H9 (cell line): ENCODE results near the gene DTD1. TPM values are rescaled to one million over a fixed set of nuclear protein-coding genes. Genes with fewer than 3 reads are reported as not detected.

ENCODE experiments used
- DNase-seq: peaks from one replicate; pipeline ENCODE4 v3.0.0-alpha.2; 2017
- H2AFZ ChIP-seq: one replicate; pipeline ENCODE4 v1.6.1; 2013; ENCODE audit warnings: mild to moderate bottlenecking, low read length, control low read depth, moderate library complexity
- H2AK5ac ChIP-seq: 2 replicates; pipeline ENCODE4 v1.6.1; 2013; ENCODE audit warnings: low read length, control low read depth, mixed read lengths; ENCODE audit not compliant: insufficient read length
- H2BK120ac ChIP-seq: one replicate; pipeline ENCODE4 v1.6.1; 2013; ENCODE audit warnings: low read depth, mild to moderate bottlenecking, low read length, control low read depth, inconsistent platforms; ENCODE audit not compliant: poor library complexity, severe bottlenecking
- H2BK12ac ChIP-seq: 2 replicates; pipeline ENCODE4 v1.6.1; 2013; ENCODE audit warnings: low read length, control low read depth, mixed read lengths, low read depth; ENCODE audit not compliant: insufficient read length
- H2BK15ac ChIP-seq: 2 replicates; pipeline ENCODE4 v1.6.1; 2013; ENCODE audit warnings: low read depth, low read length, control low read depth
- H2BK20ac ChIP-seq: one replicate; pipeline ENCODE4 v1.6.1; 2013; ENCODE audit warnings: low read depth, mild to moderate bottlenecking, low read length, control low read depth, inconsistent platforms; ENCODE audit not compliant: poor library complexity, severe bottlenecking
- H2BK5ac ChIP-seq: 2 replicates; pipeline ENCODE4 v1.6.1; 2013; ENCODE audit warnings: low read length, control low read depth, mixed read lengths; ENCODE audit not compliant: insufficient read length
- H3K14ac ChIP-seq: 2 replicates; pipeline ENCODE4 v1.6.1; 2013; ENCODE audit warnings: low read length, control low read depth; ENCODE audit not compliant: insufficient read depth
- H3K18ac ChIP-seq: 2 replicates; pipeline ENCODE4 v1.6.1; 2013; ENCODE audit warnings: low read depth, mild to moderate bottlenecking, mixed read lengths, low read length, control low read depth; ENCODE audit not compliant: insufficient read length
- H3K23ac ChIP-seq: 2 replicates; pipeline ENCODE4 v1.6.1; 2013; ENCODE audit warnings: low read length, control low read depth, mixed read lengths, low read depth; ENCODE audit not compliant: insufficient read length
- H3K23me2 ChIP-seq: 2 replicates; pipeline ENCODE4 v1.6.1; 2013; ENCODE audit warnings: low read depth, mild to moderate bottlenecking, mixed read lengths, low read length, control low read depth; ENCODE audit not compliant: insufficient read length, poor library complexity, severe bottlenecking
- H3K27ac ChIP-seq: 2 replicates; pipeline ENCODE4 v1.5.1; 2013; ENCODE audit warnings: low read length, control low read depth, mixed read lengths, low read depth; ENCODE audit not compliant: insufficient read length
- H3K27me3 ChIP-seq: 2 replicates; pipeline ENCODE4 v1.6.1; 2013; ENCODE audit warnings: low read length, control low read depth, inconsistent platforms; ENCODE audit not compliant: insufficient read depth
- H3K4ac ChIP-seq: 2 replicates; pipeline ENCODE4 v1.6.1; 2013; ENCODE audit warnings: low read depth, mild to moderate bottlenecking, control low read depth, inconsistent platforms, low read length, moderate library complexity
- H3K4me1 ChIP-seq: 2 replicates; pipeline ENCODE4 v1.6.1; 2013; ENCODE audit warnings: low read length, control low read depth, inconsistent platforms; ENCODE audit not compliant: insufficient read depth
- H3K4me2 ChIP-seq: 2 replicates; pipeline ENCODE4 v1.6.1; 2013; ENCODE audit warnings: low read length, control low read depth, mixed read lengths; ENCODE audit not compliant: insufficient read length, insufficient read depth
- H3K56ac ChIP-seq: 2 replicates; pipeline ENCODE4 v1.6.1; 2013; ENCODE audit warnings: low read depth, mild to moderate bottlenecking, mixed read lengths, low read length, control low read depth; ENCODE audit not compliant: insufficient read length
- H3K79me1 ChIP-seq: 2 replicates; pipeline ENCODE4 v1.6.1; 2013; ENCODE audit warnings: low read depth, mild to moderate bottlenecking, moderate library complexity, low read length, control low read depth, inconsistent platforms; ENCODE audit not compliant: insufficient read depth, poor library complexity, severe bottlenecking
- H3K79me2 ChIP-seq: 2 replicates; pipeline ENCODE4 v1.6.1; 2013; ENCODE audit warnings: low read length, control low read depth, inconsistent platforms; ENCODE audit not compliant: insufficient read depth
- H3K9ac ChIP-seq: 2 replicates; pipeline ENCODE4 v1.6.1; 2013; ENCODE audit warnings: low read length, control low read depth, mixed read lengths; ENCODE audit not compliant: insufficient read length; ENCODE audit errors: extremely low read depth
- H3K9me3 ChIP-seq: one replicate; pipeline ENCODE4 v1.6.1; 2013; ENCODE audit warnings: low read depth, low read length, inconsistent platforms; ENCODE audit not compliant: control insufficient read depth
- H3T11ph ChIP-seq: one replicate; pipeline ENCODE4 v1.6.1; 2013; ENCODE audit warnings: mild to moderate bottlenecking, low read length, control low read depth, inconsistent platforms
- H4K20me1 ChIP-seq: one replicate; pipeline ENCODE4 v1.6.1; 2013; ENCODE audit not compliant: control insufficient read depth, insufficient read length, insufficient read depth
- H4K5ac ChIP-seq: 2 replicates; pipeline ENCODE4 v1.6.1; 2013; ENCODE audit warnings: low read depth, mild to moderate bottlenecking, mixed read lengths, low read length, control low read depth; ENCODE audit not compliant: insufficient read length
- H4K8ac ChIP-seq: replicated peaks from 2 replicates; pipeline ENCODE4 v1.6.1; 2013; ENCODE audit warnings: low read length, control low read depth, mixed read lengths, low read depth; ENCODE audit not compliant: insufficient read length
- H4K91ac ChIP-seq: 2 replicates; pipeline ENCODE4 v1.6.1; 2013; ENCODE audit warnings: low read depth, mild to moderate bottlenecking, moderate library complexity, mixed read lengths, low read length, control low read depth; ENCODE audit not compliant: insufficient read length
- H3K27ac Mint-ChIP-seq, 3 experiments: 2 replicates in 2 of 3; 3 replicates in 1 of 3; pipeline ENCODE4 v1.8.0; 2020 to 2021; ENCODE audit warnings: mixed read lengths in 3 of 3, mild to moderate bottlenecking in 1 of 3, moderate library complexity in 1 of 3
- H3K27me3 Mint-ChIP-seq: 2 replicates; pipeline ENCODE4 v1.8.0; 2021; ENCODE audit warnings: low read depth, mild to moderate bottlenecking, moderate library complexity, mixed read lengths
- H3K36me3 Mint-ChIP-seq, 3 experiments: 2 replicates in 2 of 3; 3 replicates in 1 of 3; pipeline ENCODE4 v1.8.0; 2020 to 2021; ENCODE audit warnings: low read depth in 3 of 3, mixed read lengths in 3 of 3; ENCODE audit not compliant: insufficient read depth in 1 of 3
- H3K4me1 Mint-ChIP-seq, 2 experiments: 2 replicates each; pipeline ENCODE4 v1.8.0; 2020; ENCODE audit warnings: mixed read lengths in 2 of 2
- H3K4me3 Mint-ChIP-seq, 2 experiments: 2 replicates in 1 of 2; 3 replicates in 1 of 2; pipeline ENCODE4 v1.8.0; 2020 to 2021; ENCODE audit warnings: mild to moderate bottlenecking in 2 of 2, mixed read lengths in 2 of 2, moderate library complexity in 1 of 2
- H3K9me3 Mint-ChIP-seq, 2 experiments: 2 replicates in 1 of 2; 3 replicates in 1 of 2; pipeline ENCODE4 v1.8.0; 2020; ENCODE audit warnings: mild to moderate bottlenecking in 2 of 2, mixed read lengths in 2 of 2, moderate library complexity in 1 of 2
- CTCF ChIP-seq: fragments of 200-600 bp; sonication (generic); conservative IDR thresholded peaks from 3 replicates; pipeline ENCODE4 v1.8.0; 2021; ENCODE audit warnings: antibody characterized with exemption, mild to moderate bottlenecking
- WGBS: extraction: QIAGEN DNeasy Blood & Tissue Kit; methylation state at CpG from one replicate; pipeline ENCODE4 v1.1.7; 2013; ENCODE audit warnings: missing lambda C conversion rate, low lambda C conversion rate, mixed read lengths; ENCODE audit not compliant: insufficient read length; ENCODE audit errors: extremely low coverage; 5-methylcytosine and 5-hydroxymethylcytosine counted together
- total RNA-seq: library from RNA; stranded (reverse); gene quantifications from 2 replicates; pipeline ENCODE4 v1.2.1, GENCODE V29; 2021

The DTD1 gene
- total RNA-seq, 1 experiment from 2014 or later = 62.0 TPM

GRCh38 chr20:18666803-18667415, 79.1 kb downstream of the DTD1 start:
- no peaks in the 10 kb centered on the region for H3K27me3 Mint-ChIP-seq
- no peak overlapping the region for H3K18ac ChIP-seq
- H3K23me2 ChIP-seq = no peaks in the 10 kb centered on the region
- no peak overlapping the region for H3K14ac ChIP-seq
- H4K91ac ChIP-seq = no peak overlapping the region
- H3K4me1 Mint-ChIP-seq = peaks cover 21 to 25% of the 10 kb centered on the region in 2 experiments
- H3K79me1 ChIP-seq = no peaks in the 10 kb centered on the region
- H3K27ac ChIP-seq = no peak overlapping the region
- H4K20me1 ChIP-seq = no peaks in the 10 kb centered on the region
- H3K4me2 ChIP-seq = no peak overlapping the region
- H4K8ac ChIP-seq = no peak overlapping the region
- no peak overlapping the region for H3K9ac ChIP-seq
- TF ChIP-seq CTCF = no peak
- H2AK5ac ChIP-seq = no peak overlapping the region
- H3K4ac ChIP-seq = no peak overlapping the region
- no peaks in the 10 kb centered on the region for H3K79me2 ChIP-seq
- no peak overlapping the region for H2BK120ac ChIP-seq
- H3K27me3 ChIP-seq = no peaks in the 10 kb centered on the region
- H3K4me3 Mint-ChIP-seq = no peak overlapping the region
- no peaks in the 10 kb centered on the region; the same call in 1 of the 2 replicates for H3K4me1 ChIP-seq
- WGBS = no CpG with 5 or more reads among the region's 9 CpGs
- H3K27ac Mint-ChIP-seq = no peak overlapping the region; a peak in 1 of 7 replicates
- no peak overlapping the region for H2BK20ac ChIP-seq
- no peaks in the 10 kb centered on the region for H3K9me3 Mint-ChIP-seq
- no peak overlapping the region for H3T11ph ChIP-seq
- H3K36me3 Mint-ChIP-seq = no peaks in the 10 kb centered on the region; a peak in 1 of 7 replicates
- H3K9me3 ChIP-seq = no peaks in the 10 kb centered on the region
- no peak overlapping the region for H2BK15ac ChIP-seq
- H2BK12ac ChIP-seq = no peak overlapping the region
- H2BK5ac ChIP-seq = no peak overlapping the region
- no peak overlapping the region for H2AFZ ChIP-seq
- H3K23ac ChIP-seq = no peak overlapping the region
- H4K5ac ChIP-seq = no peak overlapping the region
- H3K56ac ChIP-seq = no peak overlapping the region
- DNase-seq = no peak
